Fibroblast of mammary gland (primary cell): Measurements from ENCODE around the gene ITPK1.

Experiments
- DNase-seq: peaks from one replicate; pipeline ENCODE4 v3.0.0-alpha.2; 2010; ENCODE audit warnings: low read depth
- H3K4me3 ChIP-seq: 2 replicates; pipeline ENCODE4 v1.5.1; 2011; ENCODE audit warnings: low read depth, mild to moderate bottlenecking, low read length, moderate library complexity; ENCODE audit not compliant: control insufficient read depth
- CTCF ChIP-seq: conservative IDR thresholded peaks from 2 replicates; pipeline ENCODE4 v1.5.1; 2011; ENCODE audit warnings: low read depth, low read length, inconsistent platforms; ENCODE audit not compliant: control insufficient read depth, insufficient read depth

Gene ITPK1

GRCh38 chr14:92971601-92972180 is 144.0 kb downstream of the ITPK1 start:
- no peak overlapping the region for H3K4me3 ChIP-seq
- DNase-seq: no peak
- no peak for TF ChIP-seq CTCF

- no peak for TF ChIP-seq CTCF
- no peak for DNase-seq
- no peak overlapping the region for H3K4me3 ChIP-seq
Measured at GRCh38 chr14:92970271-92970670, 145.5 kb downstream of the ITPK1 start.

GRCh38 chr14:92969871-92970270 is 145.9 kb downstream of the ITPK1 start:
- no peak overlapping the region for H3K4me3 ChIP-seq
- TF ChIP-seq CTCF: no peak
- DNase-seq: no peak

GRCh38 chr14:92969430-92969829 is 146.3 kb downstream of the ITPK1 start:
- TF ChIP-seq CTCF: no peak
- no peak for DNase-seq

GRCh38 chr14:92968291-92969020 is 147.3 kb downstream of the ITPK1 start:
- no peak for TF ChIP-seq CTCF
- DNase-seq: no peak
- no peak overlapping the region for H3K4me3 ChIP-seq

More at GRCh38 chr14:92969430-92969829, 146.3 kb downstream of the ITPK1 start:
- H3K4me3 ChIP-seq: no peak overlapping the region

GRCh38 chr14:92967346-92967926 is 148.3 kb downstream of the ITPK1 start:
- DNase-seq: peak; percentile 87
- H3K4me3 ChIP-seq: no peak overlapping the region
- no peak for TF ChIP-seq CTCF
